BJ (cell line): ENCODE results near the gene ADIRF. TPM values are rescaled to one million over a fixed set of nuclear protein-coding genes. Genes with fewer than 3 reads are reported as not detected.

ENCODE experiments used
- CTCF ChIA-PET: fragments of 350-600 bp; formaldehyde crosslinking; extraction: SDS; loops from one replicate; lab custom pipeline; 2021; ENCODE audit warnings: antibody characterized with exemption, inconsistent platforms; lab: Yijun Ruan, JAX
- POLR2A ChIA-PET: fragments of 300-600 bp; sonication (Branson Sonifier 250); formaldehyde crosslinking; extraction: SDS; loops from one replicate; lab custom pipeline; 2021; ENCODE audit warnings: antibody characterized with exemption; lab: Charles Lee
- DNase-seq: peaks from one replicate; pipeline ENCODE4 v3.0.0-alpha.2; 2011; ENCODE audit warnings: low read depth
- H3K27me3 ChIP-seq: 2 replicates; pipeline ENCODE4 v1.6.0; 2011; ENCODE audit warnings: low read length; ENCODE audit not compliant: control insufficient read depth, insufficient read depth
- H3K36me3 ChIP-seq: 2 replicates; pipeline ENCODE4 v1.5.1; 2011; ENCODE audit warnings: low read length; ENCODE audit not compliant: control insufficient read depth, insufficient read depth
- H3K4me3 ChIP-seq: 2 replicates; pipeline ENCODE4 v1.5.1; 2011; ENCODE audit warnings: low read depth, mild to moderate bottlenecking, control low read depth, low read length
- polyA plus RNA-seq: library from polyadenylated mRNA; depleted of rRNA; stranded (reverse); fragments of >200 nt; gene quantifications from 2 replicates; pipeline ENCODE4 v1.2.3, GENCODE V29; 2011
- TF ChIP-seq, protein P1 (sequence below): IDR thresholded peaks from 2 replicates; pipeline ENCODE4 v1.5.1; 2011; ENCODE audit warnings: low read depth, mild to moderate bottlenecking, control low read depth, inconsistent platforms, low read length, moderate library complexity; ENCODE audit not compliant: insufficient read depth

The ADIRF gene
- polyA plus RNA-seq, 1 experiment: 64.4 TPM

DNA sequence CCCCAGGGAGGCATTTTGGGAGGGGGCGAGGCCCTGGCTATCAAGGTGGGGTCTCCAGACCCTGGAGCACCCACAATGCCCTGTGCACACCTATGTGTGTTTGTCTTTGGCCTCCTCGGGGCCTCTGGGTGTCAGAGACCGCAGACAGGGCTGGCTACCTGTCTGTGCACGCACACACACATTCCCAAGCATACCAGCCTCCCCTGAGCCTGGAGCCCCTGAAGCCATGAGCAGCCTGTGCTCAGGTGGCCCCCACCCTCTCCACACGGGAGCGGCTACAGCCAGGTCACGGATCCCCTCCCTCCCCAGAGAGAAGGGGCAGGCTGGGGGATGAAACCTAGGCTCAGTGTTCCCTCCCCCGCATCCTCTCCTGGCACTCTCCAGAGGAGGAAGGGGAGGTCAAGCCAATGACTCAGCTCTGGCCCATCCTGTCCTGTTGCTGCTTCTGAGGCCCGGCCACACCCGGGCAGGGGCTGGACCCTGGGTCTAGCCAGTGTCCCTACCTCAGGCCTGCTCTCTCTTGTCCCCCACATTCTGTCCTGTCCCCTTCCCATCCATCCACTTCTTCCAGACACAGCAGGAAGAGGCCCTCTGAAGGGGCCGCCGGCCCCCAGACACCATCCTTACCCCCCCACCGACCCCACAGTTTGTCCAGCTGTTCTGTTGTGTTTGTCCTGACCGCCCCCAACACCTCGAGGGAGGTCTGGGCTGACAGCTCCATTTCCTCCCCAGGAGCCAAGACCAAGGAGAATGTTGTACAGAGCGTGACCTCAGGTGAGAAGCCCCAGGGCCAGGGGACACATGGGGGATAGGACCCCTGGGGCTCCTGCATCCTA lies 9.2 kb upstream of the ADIRF start:
- H3K36me3 ChIP-seq: no peaks in the 10 kb centered on the region
- H3K27me3 ChIP-seq: no peaks in the 10 kb centered on the region
- ChIA-PET POLR2A (interaction anchor here (1.7 kb wide), 1 partner anchor 10 kb away, joined by 4 read pairs; no protein-coding TSS in a partner anchor), CTCF (interaction anchor here (0.9 to 19.2 kb wide), 7 partner anchors 9 to 270 kb away, joined by 3 to 346 read pairs (median 7); partner anchors contain the start of gene ADIRF)
- no peak for DNase-seq
- H3K4me3 ChIP-seq: no peak overlapping the region
- TF ChIP-seq, protein P1, sequence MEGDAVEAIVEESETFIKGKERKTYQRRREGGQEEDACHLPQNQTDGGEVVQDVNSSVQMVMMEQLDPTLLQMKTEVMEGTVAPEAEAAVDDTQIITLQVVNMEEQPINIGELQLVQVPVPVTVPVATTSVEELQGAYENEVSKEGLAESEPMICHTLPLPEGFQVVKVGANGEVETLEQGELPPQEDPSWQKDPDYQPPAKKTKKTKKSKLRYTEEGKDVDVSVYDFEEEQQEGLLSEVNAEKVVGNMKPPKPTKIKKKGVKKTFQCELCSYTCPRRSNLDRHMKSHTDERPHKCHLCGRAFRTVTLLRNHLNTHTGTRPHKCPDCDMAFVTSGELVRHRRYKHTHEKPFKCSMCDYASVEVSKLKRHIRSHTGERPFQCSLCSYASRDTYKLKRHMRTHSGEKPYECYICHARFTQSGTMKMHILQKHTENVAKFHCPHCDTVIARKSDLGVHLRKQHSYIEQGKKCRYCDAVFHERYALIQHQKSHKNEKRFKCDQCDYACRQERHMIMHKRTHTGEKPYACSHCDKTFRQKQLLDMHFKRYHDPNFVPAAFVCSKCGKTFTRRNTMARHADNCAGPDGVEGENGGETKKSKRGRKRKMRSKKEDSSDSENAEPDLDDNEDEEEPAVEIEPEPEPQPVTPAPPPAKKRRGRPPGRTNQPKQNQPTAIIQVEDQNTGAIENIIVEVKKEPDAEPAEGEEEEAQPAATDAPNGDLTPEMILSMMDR: no peak

DNA sequence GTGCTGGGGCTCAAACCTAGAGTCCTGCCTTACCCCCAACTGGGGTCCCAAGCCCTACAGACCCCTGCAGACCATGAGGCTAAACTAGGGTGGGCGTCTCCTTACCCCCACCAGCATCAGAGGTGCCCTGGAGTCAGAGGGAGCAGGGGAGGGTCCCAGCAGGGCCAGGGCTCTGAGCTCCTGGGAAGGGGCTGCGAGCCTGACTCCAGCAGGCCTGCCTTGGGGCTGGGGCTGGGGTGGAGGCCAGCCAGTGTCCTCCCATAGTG lies 8.6 kb upstream of the ADIRF start:
- no peaks in the 10 kb centered on the region for H3K27me3 ChIP-seq
- H3K4me3 ChIP-seq: no peak overlapping the region
- TF ChIP-seq, protein P1: no peak
- no peaks in the 10 kb centered on the region for H3K36me3 ChIP-seq
- ChIA-PET CTCF (interaction anchor here (1.2 to 19.2 kb wide), 5 partner anchors 9 to 271 kb away, joined by 5 to 346 read pairs (median 7); partner anchors contain the start of gene ADIRF), POLR2A (interaction anchor here (1.7 kb wide), 1 partner anchor 10 kb away, joined by 4 read pairs; no protein-coding TSS in a partner anchor)
- DNase-seq: no peak

DNA sequence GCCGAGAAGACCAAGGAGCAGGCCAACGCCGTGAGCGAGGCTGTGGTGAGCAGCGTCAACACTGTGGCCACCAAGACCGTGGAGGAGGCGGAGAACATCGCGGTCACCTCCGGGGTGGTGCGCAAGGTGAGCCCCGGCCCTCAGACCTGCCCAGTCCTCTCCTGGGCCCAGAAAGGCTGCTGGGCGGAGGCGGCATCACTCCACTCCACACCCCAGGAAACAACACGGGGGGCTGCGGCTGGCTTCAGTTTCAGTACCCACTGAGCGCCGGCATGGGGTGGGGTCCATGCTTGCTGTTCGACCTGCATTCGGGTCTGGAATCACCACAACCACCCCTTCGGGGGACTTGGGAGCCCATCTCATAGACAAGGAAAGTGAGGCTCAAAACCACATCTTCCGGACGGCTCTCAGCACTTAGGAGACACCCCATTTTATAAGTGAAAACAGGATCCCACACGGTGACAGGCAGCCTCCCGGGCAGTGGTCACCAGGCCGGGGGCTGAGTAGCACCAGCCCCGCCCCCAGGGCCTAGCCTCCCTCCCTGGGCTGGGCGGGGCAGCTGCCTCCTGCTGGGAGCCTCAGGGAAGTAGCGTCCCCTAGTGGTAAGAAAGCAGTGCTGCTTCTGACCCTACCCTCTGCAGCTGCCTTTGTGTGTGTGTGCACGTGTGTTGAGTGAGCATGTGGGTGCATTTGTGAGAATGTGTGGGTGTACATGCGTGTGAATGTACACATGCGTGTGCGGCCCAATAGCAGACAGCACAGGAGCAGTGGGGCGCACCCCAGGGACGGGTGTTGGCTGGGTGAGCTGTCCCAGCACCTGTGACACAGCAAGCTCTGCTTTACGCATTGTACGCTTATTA lies 8.0 kb upstream of the ADIRF start:
- DNase-seq: no peak
- TF ChIP-seq, protein P1: peak; percentile 96
- no peak overlapping the region for H3K4me3 ChIP-seq
- POLR2A ChIA-PET: no interaction called here
- CTCF ChIA-PET: interaction anchor here (0.5 to 19.2 kb wide), 14 partner anchors 8 to 286 kb away, joined by 3 to 346 read pairs (median 4); no protein-coding TSS in a partner anchor
- no peaks in the 10 kb centered on the region for H3K36me3 ChIP-seq
- no peaks in the 10 kb centered on the region for H3K27me3 ChIP-seq

DNA sequence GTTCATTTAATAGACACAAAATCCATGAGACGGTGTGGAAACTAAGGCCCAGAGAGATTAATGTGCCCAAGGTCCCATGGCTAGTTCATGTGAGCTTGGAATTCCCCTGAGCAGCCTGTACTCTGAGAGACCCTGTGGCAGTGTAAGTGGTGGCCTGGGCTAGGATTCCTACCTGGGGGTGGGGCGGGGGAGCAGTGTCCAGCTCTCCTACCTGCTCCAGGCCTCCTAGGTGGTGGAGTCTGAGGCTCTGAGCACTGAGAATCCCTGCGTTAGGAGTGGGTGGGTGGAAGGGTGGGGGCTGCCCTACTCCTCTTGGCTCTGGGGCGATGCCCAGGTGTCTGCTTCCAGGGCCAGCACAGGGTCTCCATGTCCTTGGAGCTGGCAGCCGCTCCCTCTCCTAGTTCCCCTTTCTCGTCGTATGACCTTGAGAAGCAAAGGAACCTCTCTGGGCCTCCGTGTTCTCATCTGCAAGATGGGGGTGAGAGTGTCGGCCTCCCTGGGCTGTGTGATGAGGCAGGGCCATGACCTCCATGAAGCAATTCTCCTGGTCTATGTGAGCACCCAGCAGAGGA lies 7.3 kb upstream of the ADIRF start:
- ChIA-PET CTCF (interaction anchor here (0.5 to 19.2 kb wide), 13 partner anchors 9 to 287 kb away, joined by 3 to 346 read pairs (median 4); no protein-coding TSS in a partner anchor), POLR2A (no interaction called here)
- Histone ChIP-seq H3K4me3 (no peak overlapping the region), H3K36me3 (no peaks in the 10 kb centered on the region), H3K27me3 (no peaks in the 10 kb centered on the region)
- DNase-seq: no peak
- TF ChIP-seq, protein P1: no peak
